Measurements from ENCODE around the gene GPR108.

GPR108 gene

DNA sequence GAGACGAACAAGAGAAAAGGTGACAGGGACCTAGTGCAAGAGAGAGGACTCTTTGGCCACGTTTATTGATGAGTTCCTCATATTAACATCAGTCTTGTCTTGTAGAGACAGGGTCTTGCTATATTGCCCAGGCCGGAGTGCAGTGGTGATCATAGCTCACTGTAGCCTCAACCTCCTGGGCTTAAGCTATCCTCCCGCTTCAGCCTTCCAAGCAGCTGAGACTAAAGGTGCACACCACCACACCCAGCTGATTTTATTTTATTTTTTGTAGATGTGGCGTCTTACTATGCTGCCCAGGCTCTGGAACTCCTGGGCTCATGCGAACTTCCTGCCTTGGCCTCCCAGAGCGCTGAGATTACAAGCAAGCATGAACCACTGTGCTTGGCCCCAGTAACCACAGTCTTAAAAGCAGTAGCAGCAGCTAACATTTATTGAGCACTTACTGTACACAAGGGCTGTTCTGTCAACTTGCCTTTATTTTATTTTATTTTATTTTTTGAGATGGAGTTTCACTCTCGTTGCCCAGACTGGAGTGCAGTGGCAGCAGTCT lies 30.9 kb upstream of the GPR108 start:
- no peak overlapping the region for H2BK5ac ChIP-seq (ENCODE audit: low read depth, low read length, poor library complexity)
- H3K4me3 ChIP-seq (ENCODE audit: low read depth, low read length), result no peak overlapping the region
- H3K36me3 ChIP-seq (ENCODE audit: control insufficient read depth in 1 of 2, insufficient read depth in 2 of 2, low read length in 2 of 2), result peaks cover 2 to 3% of the 10 kb centered on the region in 2 experiments
- H3K27ac ChIP-seq (ENCODE audit: low read depth, low read length), result no peak overlapping the region
- H3K14ac ChIP-seq (ENCODE audit: low read length), result no peak overlapping the region
- H3K9ac ChIP-seq (ENCODE audit: low read length), result no peak overlapping the region
- H2AK5ac ChIP-seq (ENCODE audit: low read length), result no peak overlapping the region
- peaks cover 14% of the 10 kb centered on the region for H3K79me1 ChIP-seq (ENCODE audit: low read length)
- H3K4ac ChIP-seq (ENCODE audit: low read depth, low read length), result no peak overlapping the region
- H3K79me2 ChIP-seq (ENCODE audit: control insufficient read depth, insufficient read depth, low read length, poor library complexity), result peaks cover 6% of the 10 kb centered on the region
- H3K4me2 ChIP-seq (ENCODE audit: low read length), result peak overlapping the region; percentile 75
- no peak overlapping the region for H4K12ac ChIP-seq (ENCODE audit: low read depth, low read length)
- no peak overlapping the region for H4K91ac ChIP-seq (ENCODE audit: low read depth, low read length)
- H2BK12ac ChIP-seq (ENCODE audit: low read length), result no peak overlapping the region
- H3K23ac ChIP-seq (ENCODE audit: low read length), result no peak overlapping the region
- WGBS (ENCODE audit: extremely low coverage, insufficient coverage, insufficient read length), result no CpG with 5 or more reads among the region's 8 CpGs
- no peak for DNase-seq
- no peak overlapping the region for H2AFZ ChIP-seq (ENCODE audit: insufficient read depth, low read length, poor library complexity)
- H3K9me3 ChIP-seq (ENCODE audit: insufficient read depth, low read depth, low read length), result no peaks in the 10 kb centered on the region
- H2BK120ac ChIP-seq (ENCODE audit: insufficient read depth, low read length, poor library complexity), result no peak overlapping the region
- no peaks in the 10 kb centered on the region for H3K27me3 ChIP-seq (ENCODE audit: insufficient read depth, low read length)
- H3K18ac ChIP-seq (ENCODE audit: low read length), result no peak overlapping the region
- H3K4me1 ChIP-seq (ENCODE audit: control insufficient read depth in 1 of 2, insufficient read depth in 2 of 2, low read length in 2 of 2), result peaks cover 9 to 12% of the 10 kb centered on the region in 2 experiments
- peak overlapping the region; percentile 21 for H4K8ac ChIP-seq (ENCODE audit: low read depth, low read length)

DNA sequence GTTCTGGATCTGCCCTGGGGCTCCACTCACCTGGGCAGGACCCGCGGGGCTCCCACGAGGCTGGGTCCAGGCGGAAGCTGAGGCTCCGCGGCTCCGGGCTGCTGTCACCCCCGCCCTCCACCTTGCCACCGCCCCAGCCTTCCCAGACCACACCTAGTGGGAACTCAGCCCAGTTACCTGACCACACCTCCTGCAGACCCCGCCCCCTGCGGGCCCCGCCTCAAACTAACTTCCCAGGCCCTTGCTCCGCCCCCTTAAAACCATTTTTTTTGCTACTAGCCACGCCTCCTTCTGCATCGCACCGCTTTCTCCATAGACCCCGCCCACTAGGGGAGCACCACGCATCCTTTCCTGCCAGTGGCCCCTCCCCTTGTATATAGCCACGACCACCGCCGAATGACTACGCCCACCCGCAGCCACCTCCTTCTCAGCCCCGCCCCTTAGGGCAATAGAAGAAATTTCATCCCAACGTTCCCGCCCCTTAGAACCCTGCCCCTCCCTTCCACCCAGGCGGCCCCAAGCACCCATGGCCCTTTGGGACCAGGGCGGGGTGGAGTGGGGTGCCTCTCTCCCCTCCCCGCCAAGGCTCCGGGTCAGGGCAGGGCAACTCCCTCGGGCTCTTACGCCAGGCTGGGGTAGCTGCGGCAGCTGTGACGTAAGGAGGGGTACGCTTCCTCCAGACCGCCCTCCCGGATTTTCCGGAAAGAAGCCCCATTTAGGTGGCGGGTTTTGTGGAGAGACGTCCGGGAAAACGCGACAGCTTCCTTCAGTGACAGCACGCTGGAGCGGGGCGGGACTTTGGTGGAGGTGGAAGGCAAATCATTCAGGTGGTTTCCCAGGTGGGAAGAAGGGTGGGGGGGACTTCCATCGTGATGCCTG lies 30.2 kb upstream of the GPR108 start, which contains the start of gene SH2D3A:
TSS of gene SH2D3A (minus strand) at position 79 of the 879 bp plus-strand sequence. CDS start 3,687 bp downstream, outside the sequence.
- peak within 1 kb of the TSS; percentile 18 for H3K4ac ChIP-seq (ENCODE audit: low read depth, low read length)
- H3K18ac ChIP-seq (ENCODE audit: low read length), result peak within 1 kb of the TSS; percentile 65
- peak within 1 kb of the TSS; percentile 44 for H2BK12ac ChIP-seq (ENCODE audit: low read length)
- H2BK5ac ChIP-seq (ENCODE audit: low read depth, low read length, poor library complexity), result peak within 1 kb of the TSS; percentile 35
- peak within 1 kb of the TSS; percentile 80 for H3K4me3 ChIP-seq (ENCODE audit: low read depth, low read length)
- H3K27ac ChIP-seq (ENCODE audit: low read depth, low read length), result peak within 1 kb of the TSS; percentile 80
- peak within 1 kb of the TSS; percentile 65 for H2AFZ ChIP-seq (ENCODE audit: insufficient read depth, low read length, poor library complexity)
- no CpG with 5 or more reads among the region's 47 CpGs for whole genome bisulfite sequencing (ENCODE audit: extremely low coverage, insufficient coverage, insufficient read length)
- peaks cover 14% of the 10 kb centered on the region for H3K79me1 ChIP-seq (ENCODE audit: low read length)
- H4K91ac ChIP-seq (ENCODE audit: low read depth, low read length), result peak within 1 kb of the TSS; percentile 74
- H3K9ac ChIP-seq (ENCODE audit: low read length), result peak within 1 kb of the TSS; percentile 76
- H4K8ac ChIP-seq (ENCODE audit: low read depth, low read length), result peak within 1 kb of the TSS; percentile 61
- H2BK120ac ChIP-seq (ENCODE audit: insufficient read depth, low read length, poor library complexity), result peak within 1 kb of the TSS; percentile 48
- H3K79me2 ChIP-seq (ENCODE audit: control insufficient read depth, insufficient read depth, low read length, poor library complexity), result peaks cover 6% of the 10 kb centered on the region
- peaks cover 2 to 4% of the 10 kb centered on the region in 2 experiments for H3K36me3 ChIP-seq (ENCODE audit: control insufficient read depth in 1 of 2, insufficient read depth in 2 of 2, low read length in 2 of 2)
- H3K23ac ChIP-seq (ENCODE audit: low read length), result peak within 1 kb of the TSS; percentile 33
- H2AK5ac ChIP-seq (ENCODE audit: low read length), result peak within 1 kb of the TSS; percentile 53
- peak within 1 kb of the TSS; percentile 71 for H3K14ac ChIP-seq (ENCODE audit: low read length)
- no peaks in the 10 kb centered on the region for H3K27me3 ChIP-seq (ENCODE audit: insufficient read depth, low read length)
- peak within 1 kb of the TSS; percentile 63 for H4K12ac ChIP-seq (ENCODE audit: low read depth, low read length)
- peaks cover 9 to 12% of the 10 kb centered on the region in 2 experiments for H3K4me1 ChIP-seq (ENCODE audit: control insufficient read depth in 1 of 2, insufficient read depth in 2 of 2, low read length in 2 of 2)
- H3K9me3 ChIP-seq (ENCODE audit: insufficient read depth, low read depth, low read length), result no peaks in the 10 kb centered on the region
- H3K4me2 ChIP-seq (ENCODE audit: low read length), result peak within 1 kb of the TSS; percentile 75
- DNase-seq, result peak; percentile 95 to 100

- Histone ChIP-seq H3K9me3 (ENCODE audit: insufficient read depth, low read depth, low read length) (no peaks in the 10 kb centered on the region), H4K12ac (ENCODE audit: low read depth, low read length) (no peak overlapping the region), H3K27me3 (ENCODE audit: insufficient read depth, low read length) (no peaks in the 10 kb centered on the region), H2AK5ac (ENCODE audit: low read length) (no peak overlapping the region), H4K8ac (ENCODE audit: low read depth, low read length) (peak overlapping the region; percentile 61), H3K36me3 (ENCODE audit: control insufficient read depth in 1 of 2, insufficient read depth in 2 of 2, low read length in 2 of 2) (peaks cover 2 to 4% of the 10 kb centered on the region in 2 experiments), H3K79me1 (ENCODE audit: low read length) (peaks cover 14% of the 10 kb centered on the region), H3K23ac (ENCODE audit: low read length) (no peak overlapping the region), H2BK5ac (ENCODE audit: low read depth, low read length, poor library complexity) (peak overlapping the region; percentile 35), H4K91ac (ENCODE audit: low read depth, low read length) (peak overlapping the region; percentile 74), H3K4me3 (ENCODE audit: low read depth, low read length) (peak overlapping the region; percentile 80), H3K18ac (ENCODE audit: low read length) (peak overlapping the region; percentile 36), H2BK120ac (ENCODE audit: insufficient read depth, low read length, poor library complexity) (peak overlapping the region; percentile 48), H3K9ac (ENCODE audit: low read length) (peak overlapping the region; percentile 76), H3K27ac (ENCODE audit: low read depth, low read length) (peak overlapping the region; percentile 57), H3K4me1 (ENCODE audit: control insufficient read depth in 1 of 2, insufficient read depth in 2 of 2, low read length in 2 of 2) (peaks cover 9 to 12% of the 10 kb centered on the region in 2 experiments), H2AFZ (ENCODE audit: insufficient read depth, low read length, poor library complexity) (peak overlapping the region; percentile 65), H2BK12ac (ENCODE audit: low read length) (no peak overlapping the region), H3K4ac (ENCODE audit: low read depth, low read length) (peak overlapping the region; percentile 18), H3K14ac (ENCODE audit: low read length) (peak overlapping the region; percentile 16), H3K79me2 (ENCODE audit: control insufficient read depth, insufficient read depth, low read length, poor library complexity) (peaks cover 6% of the 10 kb centered on the region), H3K4me2 (ENCODE audit: low read length) (peak overlapping the region; percentile 75)
- peak; percentile 53 to 61 for DNase-seq
- no CpG with 5 or more reads among the region's 15 CpGs for WGBS (ENCODE audit: extremely low coverage, insufficient coverage, insufficient read length)
Measured at GRCh38 chr19:6767081-6767356, 29.6 kb upstream of the GPR108 start.

DNA sequence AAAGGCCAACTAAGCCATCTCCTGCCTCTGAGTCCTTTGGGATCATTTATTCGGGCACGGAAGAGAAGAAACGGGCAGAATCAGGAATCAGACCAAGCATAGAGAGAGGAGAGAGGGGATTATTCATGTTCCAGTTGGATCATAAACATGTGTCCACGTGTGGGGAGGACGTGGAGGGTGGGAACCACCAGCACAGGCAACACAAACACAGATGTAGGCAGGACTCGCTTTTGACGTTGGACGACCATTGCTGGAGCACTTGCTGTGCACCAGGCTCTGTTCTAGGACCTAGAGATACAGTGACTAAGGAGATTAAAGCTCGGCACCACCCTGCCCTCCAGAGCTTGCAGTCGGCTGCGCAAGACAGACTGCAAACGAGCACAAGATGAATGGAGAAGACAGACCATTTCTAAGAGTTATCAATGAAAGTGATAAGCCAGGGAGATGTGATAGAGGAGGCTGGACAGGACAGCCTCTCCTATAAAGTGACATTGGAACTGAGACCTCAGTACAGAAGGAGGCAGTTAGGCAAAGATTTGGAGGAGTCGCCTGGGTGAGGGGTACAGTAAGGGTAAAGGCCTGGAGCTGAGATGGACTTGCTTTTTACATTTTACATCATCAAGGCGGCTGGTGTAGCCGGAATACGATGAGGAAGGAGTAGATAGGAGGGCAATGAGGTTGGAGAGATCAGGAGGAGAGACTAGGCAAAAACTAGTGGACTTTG lies 29.1 kb upstream of the GPR108 start:
- H3K4me1 ChIP-seq (ENCODE audit: control insufficient read depth in 1 of 2, insufficient read depth in 2 of 2, low read length in 2 of 2), result peaks cover 9 to 12% of the 10 kb centered on the region in 2 experiments
- no peaks in the 10 kb centered on the region for H3K27me3 ChIP-seq (ENCODE audit: insufficient read depth, low read length)

More for the DNA sequence above, 29.1 kb upstream of the GPR108 start:
- no CpG with 5 or more reads among the region's 16 CpGs for WGBS (ENCODE audit: extremely low coverage, insufficient coverage, insufficient read length)
- peak overlapping the region; percentile 75 for H3K4me2 ChIP-seq (ENCODE audit: low read length)
- H3K14ac ChIP-seq (ENCODE audit: low read length), result peak overlapping the region; percentile 71
- H3K4me3 ChIP-seq (ENCODE audit: low read depth, low read length), result peak overlapping the region; percentile 80
- H4K91ac ChIP-seq (ENCODE audit: low read depth, low read length), result peak overlapping the region; percentile 44
- peak overlapping the region; percentile 53 for H2AK5ac ChIP-seq (ENCODE audit: low read length)
- peak overlapping the region; percentile 33 for H3K23ac ChIP-seq (ENCODE audit: low read length)
- H3K79me1 ChIP-seq (ENCODE audit: low read length), result peaks cover 14% of the 10 kb centered on the region
- peak overlapping the region; percentile 65 for H3K18ac ChIP-seq (ENCODE audit: low read length)
- peak overlapping the region; percentile 35 for H2BK5ac ChIP-seq (ENCODE audit: low read depth, low read length, poor library complexity)
- peak overlapping the region; percentile 44 for H2BK12ac ChIP-seq (ENCODE audit: low read length)
- H3K36me3 ChIP-seq (ENCODE audit: control insufficient read depth in 1 of 2, insufficient read depth in 2 of 2, low read length in 2 of 2), result peaks cover 2 to 4% of the 10 kb centered on the region in 2 experiments
- no peaks in the 10 kb centered on the region for H3K9me3 ChIP-seq (ENCODE audit: insufficient read depth, low read depth, low read length)
- peak; percentile 57 to 58 for DNase-seq
- H3K9ac ChIP-seq (ENCODE audit: low read length), result peak overlapping the region; percentile 5
- peak overlapping the region; percentile 16 for H3K4ac ChIP-seq (ENCODE audit: low read depth, low read length)
- H4K12ac ChIP-seq (ENCODE audit: low read depth, low read length), result peak overlapping the region; percentile 28
- peaks cover 6% of the 10 kb centered on the region for H3K79me2 ChIP-seq (ENCODE audit: control insufficient read depth, insufficient read depth, low read length, poor library complexity)
- peak overlapping the region; percentile 49 for H4K8ac ChIP-seq (ENCODE audit: low read depth, low read length)
- peak overlapping the region; percentile 37 for H2BK120ac ChIP-seq (ENCODE audit: insufficient read depth, low read length, poor library complexity)
- peak overlapping the region; percentile 4 for H2AFZ ChIP-seq (ENCODE audit: insufficient read depth, low read length, poor library complexity)
- H3K27ac ChIP-seq (ENCODE audit: low read depth, low read length), result peak overlapping the region; percentile 80

All from trophoblast cell (in vitro differentiated cells and primary cell).